ENCODE measurements around the gene TAMALIN. TPM values are rescaled to one million over a fixed set of nuclear protein-coding genes. Genes with fewer than 3 reads are reported as not detected.

The TAMALIN gene
- total and polyA plus RNA-seq, 2 of the 4 experiments (the other 2 are of a cell fraction): 2.7 to 5.3 TPM

- Histone ChIP-seq H2BK5ac (ENCODE audit: low read depth, low read length, poor library complexity, severe bottlenecking) (no peak overlapping the region), H3K9me3 (ENCODE audit: control insufficient read depth, insufficient read depth, low read length) (no peaks in the 10 kb centered on the region), H2BK120ac (ENCODE audit: low read depth, low read length) (no peak overlapping the region), H3K4ac (ENCODE audit: low read depth, low read length) (peak overlapping the region; percentile 33; the same call in 1 of the 2 replicates), H3K79me1 (ENCODE audit: low read depth in 1 of 2, low read length in 2 of 2) (peaks cover 3 to 36% of the 10 kb centered on the region in 2 experiments; a peak in 3 of 4 replicates), H2AK5ac (ENCODE audit: low read depth, low read length) (0 out of 2 replicates have a peak overlapping the region, but pooled peaks have one; percentile 28), H2AK9ac (replicated peaks; ENCODE audit: low read depth, low read length, poor library complexity) (peak overlapping the region; percentile 87), H4K5ac (ENCODE audit: low read depth, low read length) (no peak overlapping the region), H4K8ac (ENCODE audit: low read depth in 2 of 2, low read length in 2 of 2) (peak overlapping the region in 1 of 2 experiments; percentile 26; a peak in 1 of 4 replicates), H3K4me1 (ENCODE audit: control insufficient read depth, insufficient read depth, low read length) (peaks cover 18% of the 10 kb centered on the region), H4K91ac (ENCODE audit: insufficient read depth, low read depth, low read length) (no peak overlapping the region; the same call in 1 of the 2 replicates), H3K18ac (ENCODE audit: low read depth, low read length) (no peak overlapping the region), H3K23ac (ENCODE audit: low read depth, low read length) (peak overlapping the region; percentile 65; the same call in 1 of the 2 replicates), H2BK20ac (ENCODE audit: low read depth, low read length) (no peak overlapping the region), H3K36me3 (ENCODE audit: control insufficient read depth, insufficient read depth, low read length) (peaks cover 17% of the 10 kb centered on the region; the same call in 1 of the 2 replicates), H3K14ac (replicated peaks; ENCODE audit: low read depth, low read length) (peak overlapping the region; percentile 52), H2AFZ (replicated peaks; ENCODE audit: low read length, poor library complexity) (no peak overlapping the region), H3K9me1 (ENCODE audit: insufficient read depth, low read length) (peaks cover 21% of the 10 kb centered on the region), H2BK15ac (ENCODE audit: low read depth, low read length) (no peak overlapping the region), H3K27me3 (ENCODE audit: control insufficient read depth, insufficient read depth, low read length) (no peaks in the 10 kb centered on the region), H3K9ac (ENCODE audit: low read depth, low read length) (peak overlapping the region; percentile 74), H3K27ac (ENCODE audit: insufficient read depth, low read length) (no peak overlapping the region), H3K56ac (ENCODE audit: extremely low read depth, insufficient read depth, low read length) (peak overlapping the region; percentile 12; the same call in 1 of the 2 replicates), H4K20me1 (ENCODE audit: insufficient read depth, low read length) (no peaks in the 10 kb centered on the region; the same call in 1 of the 2 replicates), H3K4me2 (ENCODE audit: low read depth, low read length) (peak overlapping the region; percentile 69), H3K4me3 (ENCODE audit: insufficient read depth, low read depth, low read length) (peak overlapping the region; percentile 59)
- DNase-seq: no peak
- dilution Hi-C loops (cut with HindIII; ENCODE audit: low sequenced_read_pairs, unreplicated experiment): no loop called here
- no CpG with 5 or more reads among the region's 5 CpGs for WGBS, 2 experiments (ENCODE audit: extremely low coverage in 2 of 2, insufficient read length in 1 of 2)
- ATAC-seq (ENCODE audit: low read depth): no peak
- intact Hi-C loops (cut with micrococcal nuclease): no loop called here
- no TSS peak for BruUV-seq (replicated peaks)
- in situ Hi-C loops (cut with MboI; ENCODE audit: low sequenced_read_pairs): no loop called here
- ChIA-PET CTCF (interaction anchor here (7.8 kb wide), 1 partner anchor 14 kb away, joined by 128 read pairs; no protein-coding TSS in a partner anchor), POLR2A (ENCODE audit: unreplicated experiment) (no interaction called here)
- TF ChIP-seq MXI1 (IDR thresholded peaks at IDR 0.05; ENCODE audit: borderline replicate concordance, low read depth, low read length) (no peak), RFX5 (IDR thresholded peaks at IDR 0.05; ENCODE audit: low read depth, low read length) (no peak)
These were observed 1.3 kb downstream of the TAMALIN start for GRCh38 chr12:52007982-52008510.
